ENCODE data around the gene PIP5K1C.

The PIP5K1C gene

DNA sequence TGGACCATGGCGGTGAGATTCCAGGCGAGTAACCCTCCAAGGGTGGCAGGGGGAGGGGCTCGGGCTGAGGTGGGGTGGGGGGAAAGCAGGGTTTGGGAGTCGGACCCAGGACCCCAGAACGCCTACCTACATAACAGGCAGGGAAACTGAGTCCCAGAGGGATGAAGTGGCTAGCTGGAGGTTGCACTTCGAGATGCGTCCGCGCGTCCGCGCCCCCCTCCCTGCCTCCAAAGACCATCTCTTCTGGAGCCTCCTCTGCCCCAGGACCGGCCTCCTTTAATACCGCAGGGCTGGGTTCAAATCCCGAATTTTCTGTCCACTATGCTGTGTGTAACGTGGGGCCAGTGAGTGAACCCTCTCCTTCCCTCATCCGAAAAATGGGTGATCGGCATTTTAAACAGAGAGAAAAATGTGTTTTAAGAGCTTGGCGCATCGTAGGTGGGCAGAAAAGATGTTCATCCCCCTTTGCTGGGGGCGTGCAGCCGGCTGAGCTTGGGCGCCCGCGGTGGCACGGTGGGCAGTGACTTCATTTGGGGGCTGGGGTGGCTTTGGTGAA lies 21.7 kb upstream of the PIP5K1C start:
- no peak for DNase-seq (ENCODE audit: low spot score)

DNA sequence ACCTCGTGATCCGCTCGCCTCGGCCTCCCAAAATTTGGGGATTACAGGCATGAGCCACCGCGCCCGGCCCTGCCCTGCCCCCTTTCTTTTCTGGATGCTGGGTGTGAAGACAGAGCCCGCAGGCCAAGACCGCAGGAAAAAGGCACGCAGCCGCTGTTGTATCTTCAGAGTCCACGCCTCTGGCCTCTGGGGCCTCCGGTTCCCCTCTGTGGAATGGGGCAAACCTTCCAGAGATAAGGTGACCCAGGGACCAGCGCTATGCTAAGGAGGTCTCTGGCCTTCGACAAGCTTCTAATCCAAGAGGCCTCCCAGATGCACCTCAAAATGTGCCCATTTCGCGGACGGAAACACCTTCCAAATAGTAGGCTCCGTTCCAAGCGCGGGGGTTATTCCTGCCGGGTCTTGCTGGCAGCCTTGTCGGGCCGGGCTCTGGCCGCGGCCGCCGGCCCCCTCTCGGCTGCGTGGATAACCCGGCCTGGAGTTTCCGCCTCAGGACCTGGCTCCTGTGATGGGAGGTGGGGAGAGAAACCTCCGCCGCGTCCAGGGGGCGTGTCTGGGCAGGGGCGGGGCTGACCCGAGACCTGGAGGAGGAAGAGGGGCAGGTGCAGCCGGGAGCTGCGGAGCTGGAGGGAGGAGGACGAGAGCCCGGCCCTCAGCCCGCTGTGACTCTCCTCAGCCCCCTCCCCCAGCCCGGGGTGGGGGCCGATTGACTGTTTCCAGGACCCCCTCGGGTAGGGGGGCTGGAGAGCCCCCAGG lies 21.0 kb upstream of the PIP5K1C start:
- peak; percentile 24 for DNase-seq (ENCODE audit: low spot score)

DNA sequence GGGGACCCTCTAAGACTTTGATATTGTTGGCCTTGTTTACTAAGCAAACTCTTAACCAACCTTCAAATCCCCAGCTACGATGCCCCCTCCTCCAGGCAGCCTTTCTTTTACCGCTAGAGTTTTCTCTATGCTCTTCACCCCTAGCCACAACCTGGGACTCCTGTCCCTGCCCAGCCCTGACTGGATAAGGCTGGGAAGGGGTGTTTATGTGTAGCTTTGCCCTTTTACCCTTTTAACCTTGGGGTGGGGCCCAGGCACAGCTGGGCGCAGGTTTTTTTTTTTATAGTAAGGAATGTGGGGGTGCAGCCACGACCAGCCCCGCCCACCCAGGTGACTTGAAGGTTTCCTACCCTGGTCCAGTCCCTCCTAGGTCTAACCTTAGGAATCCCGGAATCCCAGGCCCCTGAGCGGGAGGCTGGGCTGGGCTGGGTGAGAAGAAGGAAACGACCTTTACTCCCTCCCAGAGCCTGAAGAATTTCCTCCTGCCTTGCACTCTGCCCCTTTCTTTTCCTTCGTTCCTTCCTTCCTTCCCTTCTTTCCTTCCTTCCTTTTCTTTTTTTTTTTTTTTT lies 20.2 kb upstream of the PIP5K1C start:
- no peak for DNase-seq (ENCODE audit: low spot score)

DNA sequence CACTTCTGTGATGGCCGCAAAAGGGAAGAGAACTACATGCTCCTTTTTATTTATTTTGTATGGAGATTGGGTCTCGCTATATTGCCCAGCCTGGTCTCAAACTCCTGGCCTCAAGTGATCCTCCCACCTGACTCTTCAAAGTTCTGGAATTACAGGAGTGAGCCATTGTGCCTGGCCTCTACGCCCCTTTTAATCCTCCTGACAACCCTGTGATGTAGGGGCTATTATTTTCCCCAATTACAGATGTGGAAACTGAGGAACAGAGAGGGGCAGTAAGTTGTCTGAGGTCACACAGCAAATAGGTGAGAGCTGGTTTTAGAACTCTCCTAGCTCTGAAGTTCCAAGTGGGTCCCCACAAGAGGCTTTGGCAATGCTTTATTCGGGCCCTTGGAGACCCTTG lies 19.6 kb upstream of the PIP5K1C start:
- DNase-seq (ENCODE audit: low spot score), result no peak

DNA sequence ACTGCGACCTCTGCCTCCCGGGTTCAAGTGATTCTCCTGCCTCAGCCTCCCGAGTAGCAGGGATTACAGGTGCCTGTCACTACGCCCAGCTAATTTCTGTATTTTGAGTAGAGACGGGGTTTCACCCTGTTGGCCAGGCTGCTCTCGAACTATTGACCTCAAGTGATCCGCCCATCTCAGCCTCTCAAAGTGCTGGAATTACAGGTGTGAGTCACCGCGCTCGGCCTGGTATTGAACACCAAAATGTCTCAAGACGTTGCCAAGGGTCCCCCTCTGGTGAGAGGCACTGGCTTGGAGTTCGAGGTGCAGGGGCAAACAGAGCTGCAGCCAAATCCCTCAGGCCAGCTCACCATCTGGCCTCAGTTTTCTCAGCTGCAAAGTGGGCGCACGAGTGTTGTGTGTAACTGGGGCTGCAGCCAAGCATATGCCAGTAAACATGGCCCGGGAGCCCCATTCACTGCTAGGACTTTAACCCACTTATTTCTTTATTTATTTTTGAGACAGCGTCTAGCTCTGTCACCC lies 15.9 kb upstream of the PIP5K1C start:
- DNase-seq (ENCODE audit: low spot score), result no peak

DNA sequence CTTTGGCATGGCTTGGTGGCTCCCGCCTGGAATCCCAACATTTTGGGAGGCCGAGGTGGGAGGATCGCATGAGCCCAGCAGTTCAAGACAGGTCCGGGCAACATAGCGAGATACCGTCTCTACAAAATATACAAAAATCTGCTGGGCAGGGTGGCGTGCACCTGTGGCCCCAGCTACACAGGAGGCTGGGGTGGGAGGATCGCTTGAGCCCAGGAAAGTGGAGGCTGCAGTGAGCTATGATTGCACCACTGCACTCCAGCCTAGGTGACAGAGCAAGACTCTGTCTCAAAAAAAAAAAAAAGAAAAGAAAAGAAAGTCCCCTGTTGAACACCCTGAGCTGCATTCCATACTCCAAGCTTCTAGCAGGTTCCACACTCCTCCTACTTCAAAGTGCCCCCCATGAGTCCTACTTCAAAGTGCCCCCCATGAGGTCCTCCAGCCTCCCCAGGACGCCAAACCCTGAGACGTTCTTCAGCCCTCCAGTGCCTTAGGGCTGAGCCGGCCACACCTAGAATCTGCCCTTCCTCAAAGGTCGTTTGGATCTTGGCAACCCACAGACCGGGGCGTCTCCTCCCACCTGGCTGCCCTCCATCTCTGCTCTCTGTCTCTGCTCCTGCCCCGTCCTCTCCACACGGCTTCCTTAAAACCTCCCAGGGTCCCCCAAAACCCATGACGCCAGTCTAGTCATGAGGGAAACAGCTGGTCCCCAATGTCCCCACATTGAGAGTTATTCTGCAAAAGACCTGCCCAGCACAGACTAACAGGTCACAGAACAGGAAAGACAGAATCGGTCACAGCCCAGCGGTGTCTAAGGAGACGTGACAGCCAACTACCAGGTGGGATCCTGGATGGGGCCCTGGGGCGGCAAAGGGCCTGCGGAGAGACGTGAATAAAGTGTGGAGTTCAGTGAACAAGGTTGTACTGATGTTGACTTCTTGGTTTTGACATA lies 12.7 kb upstream of the PIP5K1C start:
- DNase-seq (ENCODE audit: low spot score), result no peak

DNA sequence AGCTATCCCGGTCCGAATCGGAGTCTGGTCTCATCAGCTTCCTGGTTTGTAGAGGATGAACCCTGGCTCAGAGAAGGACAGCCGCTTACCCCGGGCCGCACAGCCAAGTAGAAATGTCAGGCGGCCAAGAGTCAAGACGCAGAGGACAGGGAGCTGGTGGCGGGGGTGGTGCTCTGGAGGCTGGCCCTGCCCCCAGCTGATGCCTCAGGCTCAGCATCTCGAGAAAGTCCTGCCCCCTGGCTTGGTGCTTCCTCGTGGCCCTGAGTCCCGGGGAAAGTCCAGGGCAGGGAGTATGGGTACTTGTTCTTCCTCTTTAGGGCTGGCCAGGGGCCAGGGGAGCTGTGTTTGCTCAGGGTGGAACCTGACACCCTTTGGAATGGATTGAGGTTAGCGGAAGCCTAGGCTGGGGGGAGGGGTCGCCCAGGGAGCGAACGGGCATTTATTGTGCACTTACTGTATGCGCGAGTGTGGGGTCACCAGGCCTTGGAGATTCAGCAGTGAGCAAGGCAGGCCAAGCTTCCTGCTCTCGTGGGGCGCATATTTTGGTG lies 10.1 kb upstream of the PIP5K1C start:
- DNase-seq (ENCODE audit: low spot score), result peak; percentile 74

DNA sequence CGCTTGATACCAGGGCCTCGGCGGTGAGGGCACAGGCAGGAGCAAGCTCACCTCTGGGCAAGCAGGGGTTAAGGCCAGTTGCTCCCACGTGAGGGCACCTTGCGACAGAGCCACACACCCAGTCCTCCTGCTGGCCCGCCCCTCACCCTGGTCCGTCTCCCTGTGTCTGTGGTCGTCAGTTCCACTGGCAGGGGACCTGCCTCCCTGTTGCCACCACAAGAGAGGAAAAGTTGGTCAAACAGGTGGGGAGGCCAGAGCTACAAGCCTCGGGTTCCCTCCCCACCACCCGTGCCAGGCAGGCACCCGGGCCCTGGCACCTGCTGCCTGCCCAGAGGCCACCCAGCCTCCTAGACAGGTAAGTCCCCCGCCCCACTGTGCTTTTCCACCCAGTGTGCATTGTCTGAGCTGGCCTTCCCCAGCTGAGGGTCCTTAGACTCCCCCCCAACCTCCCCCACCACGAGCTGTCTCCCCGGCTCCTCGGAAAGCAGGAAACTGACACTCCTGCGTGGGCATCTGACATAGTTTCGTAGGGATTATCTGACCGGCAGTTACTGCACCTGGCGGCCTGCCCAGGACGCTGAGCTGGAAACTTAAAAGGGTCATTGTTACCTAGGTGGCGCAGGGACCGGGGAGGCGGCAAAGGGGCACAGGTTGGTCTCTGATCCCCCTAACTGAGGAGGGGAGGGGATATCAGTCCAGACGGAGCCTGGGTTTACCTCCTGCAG lies 8.1 kb upstream of the PIP5K1C start, which contains the start of gene TJP3:
TJP3 (plus strand) TSS at position 178 of the 725 bp plus-strand sequence. CDS start 20,049 bp downstream, outside the sequence.
- no peak for DNase-seq (ENCODE audit: low spot score)

DNA sequence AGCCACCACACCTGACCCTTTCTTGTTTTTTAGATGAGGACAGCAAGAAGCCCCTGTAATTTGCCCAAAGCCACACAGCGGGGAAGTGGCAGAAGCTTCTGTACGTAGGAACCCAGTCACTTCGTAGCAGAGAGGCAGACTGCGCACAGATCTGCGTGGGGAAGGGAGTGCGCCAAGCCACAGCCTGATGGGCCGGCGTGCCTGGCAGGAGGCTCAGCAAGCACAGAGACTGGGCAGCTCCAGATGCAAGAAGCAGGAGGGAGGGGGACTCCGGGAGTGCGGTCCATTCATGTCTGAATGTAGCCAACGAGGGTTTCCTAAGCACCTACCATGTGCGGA lies 7.6 kb upstream of the PIP5K1C start:
- no peak for DNase-seq (ENCODE audit: low spot score)

DNA sequence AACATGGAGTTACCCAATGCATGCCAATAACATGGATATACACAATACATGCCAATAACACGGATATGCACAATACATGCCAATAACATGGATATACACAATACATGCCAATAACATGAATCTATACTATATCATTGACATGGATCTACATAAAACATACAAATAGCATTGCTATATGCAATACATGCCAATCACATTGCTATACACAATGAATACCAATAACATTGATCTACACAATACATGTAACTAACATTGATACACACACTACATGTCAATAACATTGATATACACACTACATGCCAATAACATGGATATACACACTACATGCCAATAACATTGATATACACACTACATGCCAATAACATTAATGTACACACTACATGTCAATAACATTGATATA lies 932 bp upstream of the PIP5K1C start:
- DNase-seq (ENCODE audit: low spot score), result no peak

DNA sequence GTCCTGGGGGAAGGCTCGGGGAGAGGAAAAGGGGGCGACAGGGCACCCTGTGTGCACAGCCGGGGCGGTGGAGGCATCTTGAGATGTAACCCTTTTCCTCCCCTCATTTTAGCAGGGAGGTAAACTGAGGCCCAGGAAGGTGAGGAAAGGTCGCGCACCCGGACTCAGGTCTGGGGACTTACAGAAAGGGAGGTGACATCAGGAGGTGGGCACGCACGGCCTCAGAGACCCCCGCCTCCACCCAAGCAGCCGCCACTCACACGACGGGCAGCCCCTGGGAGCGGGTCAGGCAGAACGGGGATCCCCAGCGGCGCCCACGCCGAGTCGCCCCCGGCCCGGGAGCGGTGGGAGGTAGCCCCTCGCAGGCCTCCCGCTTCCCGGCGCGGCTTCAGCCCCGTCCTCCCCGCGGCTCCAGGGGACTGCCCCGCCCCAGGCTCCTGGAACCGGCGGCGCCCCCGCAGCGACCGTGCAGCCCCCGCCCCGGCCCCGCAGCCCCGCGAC lies 477 bp downstream of the PIP5K1C start:
- no peak for DNase-seq (ENCODE audit: low spot score)

DNA sequence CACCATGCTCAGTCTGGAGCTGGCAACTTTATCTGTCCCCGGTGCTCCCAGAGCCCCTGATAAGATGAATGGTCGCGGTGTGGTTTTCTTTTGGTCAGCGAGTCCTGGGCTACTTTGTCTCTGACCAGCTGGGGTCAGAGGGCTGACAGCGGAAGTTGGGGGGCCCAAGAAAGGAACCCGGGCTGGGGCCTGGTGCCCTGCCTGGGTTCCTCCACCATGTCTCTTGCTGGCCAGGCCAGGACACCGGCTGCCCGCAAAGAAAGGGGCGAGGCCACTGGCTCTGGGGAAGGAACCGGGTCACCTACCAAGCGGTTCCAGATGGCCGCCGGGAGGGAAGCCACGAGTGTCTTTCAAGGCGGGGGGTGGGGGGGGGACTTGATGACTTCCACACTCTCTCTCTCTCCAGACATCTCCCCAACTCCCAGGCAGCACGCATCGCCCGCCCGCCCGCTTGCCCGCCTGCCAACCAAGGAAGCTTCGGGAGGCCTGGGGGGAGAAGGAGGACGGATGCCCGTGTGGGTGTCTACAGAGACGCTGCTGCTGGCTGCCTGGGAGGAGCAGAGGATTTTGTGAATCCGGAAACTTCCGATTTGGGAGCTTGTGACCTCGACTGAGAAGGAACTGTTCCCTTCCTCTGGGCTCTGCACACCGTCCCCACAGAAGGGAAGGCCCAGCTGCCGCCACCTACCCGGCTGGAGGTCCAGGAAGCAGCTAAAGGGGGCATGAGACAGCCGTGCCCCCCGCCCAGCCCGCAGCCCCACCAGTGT lies 1.1 kb downstream of the PIP5K1C start:
- peak; percentile 62 for DNase-seq (ENCODE audit: low spot score)

DNA sequence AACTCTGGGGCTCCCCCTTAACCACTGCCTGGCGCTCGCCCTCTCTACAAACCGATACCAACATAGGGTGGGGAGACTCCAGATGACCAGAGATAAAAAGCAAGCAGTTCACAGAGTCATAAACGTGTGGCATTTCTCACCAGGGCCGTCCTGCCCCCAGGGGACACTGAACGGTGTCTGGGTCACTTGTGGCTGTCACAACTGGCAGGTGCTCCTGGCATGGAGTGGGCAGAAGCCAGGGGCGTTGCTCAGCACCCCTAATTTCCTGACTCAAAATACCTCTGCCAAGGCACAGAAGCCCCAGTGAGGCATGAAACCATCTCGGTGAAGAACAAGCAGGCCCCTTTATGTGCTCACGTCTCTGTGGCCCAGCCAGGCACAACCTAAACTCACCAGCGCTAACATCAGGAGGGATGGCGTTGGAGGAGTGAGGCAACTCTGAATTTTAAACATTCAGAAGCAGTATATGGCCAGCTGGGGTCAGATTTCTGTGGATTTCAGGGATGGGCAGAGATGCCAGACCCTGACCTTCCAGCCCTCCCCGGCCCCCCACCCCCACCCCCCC lies 1.8 kb downstream of the PIP5K1C start:
- no peak for DNase-seq (ENCODE audit: low spot score)

DNA sequence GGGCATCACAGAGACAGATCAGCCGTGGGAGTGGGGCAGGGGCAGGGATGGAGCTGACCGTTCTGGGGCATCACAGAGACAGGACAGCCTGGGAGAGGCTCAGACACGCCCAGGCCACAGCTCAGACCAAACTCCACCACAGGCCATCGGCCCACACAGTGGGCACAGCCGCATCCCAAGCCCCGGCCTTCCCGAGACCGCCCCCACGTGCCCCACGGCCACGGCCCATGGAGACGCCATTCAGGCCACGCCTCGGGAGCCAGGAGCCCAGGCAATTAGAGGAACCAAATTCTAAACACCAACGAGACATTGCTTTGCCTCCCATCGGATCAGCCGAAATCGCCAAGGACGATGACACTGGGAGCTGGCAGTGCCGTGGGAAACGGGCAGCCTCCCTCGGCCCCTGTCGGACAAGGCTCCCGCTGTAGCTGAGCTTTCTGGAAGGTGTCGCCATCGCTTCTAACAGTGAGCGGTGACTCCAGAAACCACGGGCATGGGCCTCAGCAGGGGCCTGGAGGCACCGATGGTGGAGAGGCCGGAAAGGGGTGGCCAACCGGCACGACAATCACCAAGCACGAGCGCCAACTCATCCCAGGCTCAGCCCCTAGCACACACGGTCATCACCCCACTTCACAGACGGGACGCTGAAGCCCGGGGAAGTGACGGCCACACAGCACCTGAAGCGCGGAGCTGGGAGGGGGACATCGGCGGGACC lies 2.4 kb downstream of the PIP5K1C start:
- no peak for DNase-seq (ENCODE audit: low spot score)

DNA sequence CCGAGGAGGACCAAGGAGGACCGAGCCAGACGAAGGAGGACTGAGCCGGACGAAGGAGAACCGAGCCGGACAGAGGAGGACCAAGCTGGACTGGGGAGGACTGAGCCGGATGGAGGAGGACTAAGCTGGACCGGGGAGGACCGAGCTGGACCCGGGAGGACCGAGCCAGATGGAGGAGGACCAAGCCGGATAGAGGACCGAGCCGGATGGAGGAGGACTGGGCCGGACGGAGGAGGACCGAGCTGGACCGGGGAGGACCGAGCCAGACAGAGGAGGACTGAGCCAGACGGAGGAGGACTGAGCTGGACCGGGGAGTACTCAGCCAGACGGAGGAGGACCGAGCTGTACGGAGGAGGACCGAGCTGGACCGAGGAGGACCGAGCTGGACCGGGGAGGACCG lies 3.2 kb downstream of the PIP5K1C start:
- no peak for DNase-seq (ENCODE audit: low spot score)

DNA sequence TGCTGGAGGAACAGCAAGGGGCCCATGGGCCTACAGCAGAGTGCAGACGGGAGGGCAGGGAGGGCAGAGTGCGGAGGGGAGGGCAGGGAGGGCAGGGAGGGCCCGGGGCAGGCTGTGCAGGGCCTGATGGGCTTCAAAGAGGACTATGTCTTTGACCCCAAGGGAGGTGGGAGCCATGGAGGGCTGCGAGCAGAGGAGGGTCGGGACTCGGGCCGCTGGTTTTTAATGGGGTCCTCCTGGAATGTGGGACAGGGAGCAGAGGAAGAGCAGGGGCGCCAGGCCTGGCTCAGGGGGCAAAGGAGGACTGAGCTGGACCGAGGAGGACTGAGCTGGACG lies 3.6 kb downstream of the PIP5K1C start:
- DNase-seq (ENCODE audit: low spot score), result no peak

DNA sequence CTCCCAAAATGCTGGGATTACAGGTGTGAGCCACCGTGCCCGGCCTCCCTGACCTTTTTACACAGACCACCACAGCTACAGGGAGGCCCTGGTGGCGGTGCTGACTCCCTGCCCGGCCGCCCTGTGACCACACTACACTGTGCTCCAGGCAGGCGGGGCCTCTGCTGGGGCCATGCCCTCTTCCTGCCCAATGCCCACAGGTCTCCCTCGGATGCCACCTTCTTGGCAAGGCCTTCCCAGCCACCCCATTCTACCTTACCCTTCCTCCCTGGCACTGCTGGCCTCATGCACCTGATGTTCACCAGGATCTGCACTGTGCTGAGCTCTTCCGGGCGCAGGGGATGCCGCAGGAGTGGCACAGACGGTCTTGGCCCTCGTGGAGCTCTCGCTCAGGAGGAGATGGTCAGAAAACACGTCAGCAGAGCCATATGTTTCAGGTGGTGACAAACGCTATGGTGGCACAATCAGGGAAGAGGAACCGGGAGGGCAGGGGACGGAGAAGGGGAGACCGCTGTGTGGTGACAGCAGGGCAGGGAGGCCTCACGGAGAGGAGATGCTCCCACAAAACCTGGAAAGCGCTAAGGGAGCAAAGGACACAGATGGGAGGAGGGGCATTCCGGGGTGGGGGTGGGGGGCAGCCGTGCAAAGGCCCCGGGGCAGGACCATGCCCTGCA lies 4.1 kb downstream of the PIP5K1C start:
- DNase-seq (ENCODE audit: low spot score), result no peak

DNA sequence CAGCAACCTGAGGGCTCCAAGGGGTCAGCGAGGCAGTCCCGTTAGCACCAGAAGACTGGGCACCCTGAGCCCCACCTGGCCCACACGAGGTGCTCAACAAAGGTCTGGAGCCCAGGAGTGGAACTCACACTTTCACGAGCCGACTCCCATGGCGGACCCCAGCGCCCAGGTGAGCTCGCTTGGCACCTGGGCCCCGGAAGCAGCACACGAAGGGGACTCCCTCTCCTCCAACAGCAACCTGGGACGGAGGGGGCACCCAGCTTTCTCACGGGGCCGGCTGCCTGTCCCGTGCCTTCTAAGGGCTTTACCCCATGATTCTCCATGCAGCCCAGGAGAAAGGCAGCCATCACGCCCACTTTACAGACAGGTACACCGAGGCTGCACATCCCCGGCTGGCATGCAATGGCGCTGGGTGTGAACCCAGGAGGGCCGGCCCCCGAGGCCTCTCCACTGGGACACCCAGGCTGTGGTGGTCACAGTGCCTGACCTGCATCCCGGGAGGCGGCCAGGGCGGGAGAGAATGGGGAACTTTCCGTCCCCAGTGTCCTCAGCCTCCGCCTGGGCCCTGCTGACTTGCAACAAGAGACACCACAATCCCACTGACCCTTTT lies 5.0 kb downstream of the PIP5K1C start:
- DNase-seq (ENCODE audit: low spot score), result no peak
